H1 (cell line): Measurements from ENCODE around the gene RASSF5. TPM values are rescaled to one million over a fixed set of nuclear protein-coding genes. Genes with fewer than 3 reads are reported as not detected.

Experiments
- CTCF ChIA-PET: fragments of 300-600 bp; sonication (Branson Sonifier 250); formaldehyde crosslinking; loops from one replicate; lab custom pipeline; 2021; ENCODE audit not compliant: partially characterized antibody; lab: Charles Lee
- POLR2A ChIA-PET: fragments of 300-600 bp; sonication (Branson Sonifier 250); formaldehyde crosslinking; loops from one replicate; lab custom pipeline; 2021; ENCODE audit warnings: inconsistent platforms; ENCODE audit not compliant: partially characterized antibody; lab: Charles Lee
- DNase-seq, 2 experiments: peaks; one replicate each; pipeline versions ENCODE4 v3.0.0 to v3.0.0-alpha.2; 2010 to 2022; ENCODE audit warnings: low spot score in 2 of 2, low read depth in 1 of 2, mixed read lengths in 1 of 2
- FAIRE-seq: peaks from 2 replicates; lab custom pipeline; 2011; peaks lifted over from hg19 to GRCh38; lab: Jason Lieb, UNC
- H2AFZ ChIP-seq: 2 replicates; pipeline ENCODE4 v1.8.1; 2012; ENCODE audit warnings: low read length, inconsistent platforms
- H2AK5ac ChIP-seq: 2 replicates; pipeline ENCODE4 v1.6.1; 2013; ENCODE audit warnings: low read depth, low read length
- H2BK120ac ChIP-seq: replicated peaks from 2 replicates; pipeline ENCODE3; 2013; ENCODE audit warnings: low read depth, low read length, inconsistent platforms
- H2BK12ac ChIP-seq: 2 replicates; pipeline ENCODE4 v1.6.1; 2013; ENCODE audit warnings: low read depth, low read length
- H2BK15ac ChIP-seq: 2 replicates; pipeline ENCODE4 v1.6.1; 2013; ENCODE audit warnings: low read length
- H2BK20ac ChIP-seq: 2 replicates; pipeline ENCODE4 v1.6.1; 2013; ENCODE audit warnings: low read length
- H2BK5ac ChIP-seq: 2 replicates; pipeline ENCODE4 v1.6.1; 2013; ENCODE audit warnings: low read depth, low read length
- H3K14ac ChIP-seq: 2 replicates; pipeline ENCODE4 v1.6.1; 2013; ENCODE audit warnings: inconsistent platforms; ENCODE audit not compliant: insufficient read length
- H3K18ac ChIP-seq: 2 replicates; pipeline ENCODE4 v1.6.1; 2013; ENCODE audit warnings: low read length; ENCODE audit errors: extremely low read depth
- H3K23ac ChIP-seq: 2 replicates; pipeline ENCODE4 v1.6.1; 2013; ENCODE audit warnings: inconsistent platforms; ENCODE audit not compliant: insufficient read length
- H3K23me2 ChIP-seq: 2 replicates; pipeline ENCODE4 v1.6.1; 2013; ENCODE audit warnings: low read depth, low read length
- H3K27ac ChIP-seq: 2 replicates; pipeline ENCODE4 v1.6.1; 2011; ENCODE audit warnings: low read depth, low read length, inconsistent platforms
- H3K27me3 ChIP-seq, 4 experiments: replicated peaks in 1 of 4; 1 replicate in 1 of 4; 2 replicates in 3 of 4; pipeline versions ENCODE4 v1.6.1 to v1.8.1; 2011 to 2013; ENCODE audit warnings: low read length in 3 of 4, mild to moderate bottlenecking in 3 of 4, inconsistent platforms in 2 of 4, mixed read lengths in 2 of 4, moderate library complexity in 1 of 4; ENCODE audit not compliant: control insufficient read depth in 3 of 4, insufficient read depth in 3 of 4; ENCODE audit errors: extremely low read depth in 1 of 4
- H3K36me3 ChIP-seq, 4 experiments: 2 replicates each; pipeline versions ENCODE4 v1.6.1 to v1.8.1; 2011 to 2013; ENCODE audit warnings: mild to moderate bottlenecking in 4 of 4, low read length in 3 of 4, moderate library complexity in 2 of 4, control low read depth in 1 of 4, inconsistent platforms in 1 of 4; ENCODE audit not compliant: insufficient read depth in 4 of 4, control insufficient read depth in 2 of 4
- H3K4ac ChIP-seq: replicated peaks from 2 replicates; pipeline ENCODE3; 2013; ENCODE audit warnings: low read length, low read depth, mixed read lengths, inconsistent platforms; ENCODE audit not compliant: insufficient read length
- H3K4me1 ChIP-seq, 4 experiments: replicated peaks in 1 of 4; 1 replicate in 1 of 4; 2 replicates in 3 of 4; pipeline versions ENCODE4 v1.6.1 to v1.8.1; 2011 to 2013; ENCODE audit warnings: low read length in 3 of 4, inconsistent platforms in 2 of 4, mixed read lengths in 1 of 4; ENCODE audit not compliant: insufficient read depth in 4 of 4, control insufficient read depth in 3 of 4
- H3K4me2 ChIP-seq, 2 experiments: 2 replicates each; pipeline versions ENCODE4 v1.6.1 to v1.8.1; 2011 to 2013; ENCODE audit warnings: low read depth in 2 of 2, low read length in 2 of 2, control low read depth in 1 of 2, inconsistent platforms in 1 of 2, mild to moderate bottlenecking in 1 of 2; ENCODE audit not compliant: insufficient read depth in 1 of 2
- H3K4me3 ChIP-seq, 4 experiments: fragments of 200-600, 300-600 bp in 1 of 4; sonication (generic), shearing (Covaris generic), sonication (Bioruptor Twin) in 1 of 4; 2 replicates each; pipeline versions ENCODE4 v1.5.1 to v1.8.1; 2011 to 2016; ENCODE audit warnings: low read length in 4 of 4, low read depth in 3 of 4, control low read depth in 2 of 4, inconsistent platforms in 2 of 4, mild to moderate bottlenecking in 2 of 4, mixed read lengths in 1 of 4, moderate library complexity in 1 of 4; ENCODE audit not compliant: insufficient read depth in 2 of 4; ENCODE audit errors: extremely low read depth in 1 of 4
- H3K56ac ChIP-seq: replicated peaks from 2 replicates; pipeline ENCODE3; 2013; ENCODE audit warnings: low read depth, mild to moderate bottlenecking, mixed read lengths, low read length, inconsistent platforms; ENCODE audit not compliant: insufficient read length
- H3K79me1 ChIP-seq: 2 replicates; pipeline ENCODE4 v1.6.1; 2013; ENCODE audit warnings: low read depth, low read length, control low read depth
- H3K79me2 ChIP-seq, 2 experiments: 2 replicates each; pipeline versions ENCODE4 v1.6.1 to v1.8.1; 2012 to 2013; ENCODE audit warnings: low read length in 2 of 2, mild to moderate bottlenecking in 2 of 2, inconsistent platforms in 1 of 2; ENCODE audit not compliant: insufficient read depth in 2 of 2, control insufficient read depth in 1 of 2
- H3K9ac ChIP-seq, 4 experiments: replicated peaks in 1 of 4; 1 replicate in 1 of 4; 2 replicates in 3 of 4; pipeline versions ENCODE4 v1.6.1 to v1.8.1; 2011 to 2013; ENCODE audit warnings: low read depth in 3 of 4, low read length in 3 of 4, control low read depth in 2 of 4, mild to moderate bottlenecking in 2 of 4, moderate library complexity in 2 of 4, inconsistent platforms in 1 of 4; ENCODE audit errors: extremely low read depth in 1 of 4
- H3K9me3 ChIP-seq, 2 experiments: 2 replicates each; pipeline versions ENCODE4 v1.6.1 to v1.8.1; 2012 to 2013; ENCODE audit warnings: mild to moderate bottlenecking in 2 of 2, moderate library complexity in 2 of 2, control low read depth in 1 of 2, inconsistent platforms in 1 of 2, low read depth in 1 of 2, low read length in 1 of 2, mixed read lengths in 1 of 2; ENCODE audit not compliant: insufficient read depth in 2 of 2
- H4K20me1 ChIP-seq, 2 experiments: replicated peaks in 1 of 2; 2 replicates each; pipeline versions ENCODE3 to v1.8.1; 2011 to 2013; ENCODE audit warnings: inconsistent platforms in 2 of 2, low read length in 2 of 2, mild to moderate bottlenecking in 1 of 2; ENCODE audit not compliant: insufficient read depth in 2 of 2, control insufficient read depth in 1 of 2
- H4K5ac ChIP-seq: 2 replicates; pipeline ENCODE4 v1.6.1; 2013; ENCODE audit warnings: low read length, low read depth, mixed read lengths, inconsistent platforms; ENCODE audit not compliant: insufficient read length
- H4K8ac ChIP-seq: 2 replicates; pipeline ENCODE4 v1.8.0; 2013; ENCODE audit warnings: mild to moderate bottlenecking, moderate library complexity, low read length, inconsistent platforms; ENCODE audit not compliant: insufficient read depth; ENCODE audit errors: extremely low read depth
- H4K91ac ChIP-seq: replicated peaks from 2 replicates; pipeline ENCODE3; 2013; ENCODE audit warnings: low read length, mixed read lengths, inconsistent platforms; ENCODE audit not compliant: insufficient read length
- CREB1 ChIP-seq: IDR thresholded peaks from 2 replicates; pipeline ENCODE4 v1.6.1; 2012; ENCODE audit warnings: inconsistent platforms
- ZNF274 ChIP-seq: IDR thresholded peaks from 2 replicates; pipeline ENCODE4 v1.7.0; 2012; ENCODE audit warnings: low read length, borderline replicate concordance; ENCODE audit errors: extremely low read depth
- WGBS, 2 experiments: shearing (Covaris generic) in 1 of 2; methylation state at CpG; one replicate each; pipeline versions ENCODE4 v1.1.6 to v1.1.7; 2013 to 2015; ENCODE audit warnings: low lambda C conversion rate in 2 of 2, mixed read lengths in 2 of 2, inconsistent platforms in 1 of 2, low coverage in 1 of 2, missing lambda C conversion rate in 1 of 2; ENCODE audit not compliant: insufficient replicate concordance in 2 of 2, insufficient coverage in 1 of 2, insufficient read length in 1 of 2; ENCODE audit errors: extremely low coverage in 1 of 2, missing lambda C conversion rate in 1 of 2; 5-methylcytosine and 5-hydroxymethylcytosine counted together
- polyA plus RNA-seq, 7 experiments: library from polyadenylated mRNA; depleted of rRNA in 3 of 7; stranded (reverse) in 5 of 7; unstranded in 2 of 7; fragments of >200 nt in 5 of 7; fragments of 200-250 nt in 2 of 7; gene quantifications; 1 replicate in 5 of 7; 2 replicates in 1 of 7; 4 replicates in 1 of 7; pipeline versions ENCODE4 v1.2.1 to v1.2.3, GENCODE V29; 2011 to 2013; ENCODE audit warnings: missing spikeins in 2 of 7, mixed read lengths in 2 of 7
- total RNA-seq: library from RNA; stranded (reverse); fragmentation: NEBNext Ultra II Directional; extraction: Animal tissue kit (Norgen Biotek cat#: 25700); gene quantifications from 2 replicates; pipeline ENCODE4 v1.2.1, GENCODE V29; 2021

RASSF5 gene
- total and polyA plus RNA-seq, 2 of the 8 experiments (the other 6 are each of a cell fraction or from before 2014, with no cell fraction given) = 0.82 to 1.8 TPM

GRCh38 chr1:206593351-206593925, 86.1 kb downstream of the RASSF5 start:
- H3K56ac ChIP-seq = no peak overlapping the region
- H3K4me2 ChIP-seq = no peak overlapping the region
- no peak overlapping the region for H2AK5ac ChIP-seq
- H4K8ac ChIP-seq = no peak overlapping the region
- no peak overlapping the region for H2BK120ac ChIP-seq
- peaks cover 6 to 25% (median 17%) of the 10 kb centered on the region in 4 experiments for H3K36me3 ChIP-seq
- H3K9ac ChIP-seq = no peak overlapping the region
- H2AFZ ChIP-seq = no peak overlapping the region
- H2BK15ac ChIP-seq = no peak overlapping the region
- no peaks in the 10 kb centered on the region for H4K20me1 ChIP-seq
- H2BK20ac ChIP-seq = no peak overlapping the region
- CTCF ChIA-PET = interaction anchor here (0.6 to 4.3 kb wide), 16 partner anchors 8 to 386 kb away, joined by 3 to 27 read pairs (median 9); no protein-coding TSS in a partner anchor
- H3K4ac ChIP-seq = no peak overlapping the region
- no peaks in the 10 kb centered on the region for H3K27me3 ChIP-seq
- H2BK12ac ChIP-seq = no peak overlapping the region
- no peak overlapping the region for H4K91ac ChIP-seq
- H3K4me1 ChIP-seq = no peaks in the 10 kb centered on the region
- no peak for TF ChIP-seq CREB1
- no peak for TF ChIP-seq ZNF274
- no peak overlapping the region for H4K5ac ChIP-seq
- no peak overlapping the region for H3K18ac ChIP-seq
- no peak overlapping the region for H3K4me3 ChIP-seq
- no peak for FAIRE-seq
- no peak overlapping the region for H3K23ac ChIP-seq
- H3K9me3 ChIP-seq = no peaks in the 10 kb centered on the region
- 87% methylated on average over 6 of the region's 7 CpGs; no CpG with 5 or more reads in 1 of the 2 experiments for WGBS, 2 experiments
- H3K27ac ChIP-seq = no peak overlapping the region
- H3K79me1 ChIP-seq = no peaks in the 10 kb centered on the region
- no peak overlapping the region for H2BK5ac ChIP-seq
- H3K14ac ChIP-seq = no peak overlapping the region
- no peak for DNase-seq
- H3K79me2 ChIP-seq = no peaks in the 10 kb centered on the region
- POLR2A ChIA-PET = interaction anchor here (1.1 kb wide), 1 partner anchor 10 kb away, joined by 3 read pairs; no protein-coding TSS in a partner anchor
- no peaks in the 10 kb centered on the region for H3K23me2 ChIP-seq
